ENCODE data around the gene DGAT2L6. TPM values are rescaled to one million over a fixed set of nuclear protein-coding genes. Genes with fewer than 3 reads are reported as not detected.

Gene DGAT2L6
- total RNA-seq, 4 donors from 2014 or later: 7.2 to 42.0 (median 19.0) TPM

DNA sequence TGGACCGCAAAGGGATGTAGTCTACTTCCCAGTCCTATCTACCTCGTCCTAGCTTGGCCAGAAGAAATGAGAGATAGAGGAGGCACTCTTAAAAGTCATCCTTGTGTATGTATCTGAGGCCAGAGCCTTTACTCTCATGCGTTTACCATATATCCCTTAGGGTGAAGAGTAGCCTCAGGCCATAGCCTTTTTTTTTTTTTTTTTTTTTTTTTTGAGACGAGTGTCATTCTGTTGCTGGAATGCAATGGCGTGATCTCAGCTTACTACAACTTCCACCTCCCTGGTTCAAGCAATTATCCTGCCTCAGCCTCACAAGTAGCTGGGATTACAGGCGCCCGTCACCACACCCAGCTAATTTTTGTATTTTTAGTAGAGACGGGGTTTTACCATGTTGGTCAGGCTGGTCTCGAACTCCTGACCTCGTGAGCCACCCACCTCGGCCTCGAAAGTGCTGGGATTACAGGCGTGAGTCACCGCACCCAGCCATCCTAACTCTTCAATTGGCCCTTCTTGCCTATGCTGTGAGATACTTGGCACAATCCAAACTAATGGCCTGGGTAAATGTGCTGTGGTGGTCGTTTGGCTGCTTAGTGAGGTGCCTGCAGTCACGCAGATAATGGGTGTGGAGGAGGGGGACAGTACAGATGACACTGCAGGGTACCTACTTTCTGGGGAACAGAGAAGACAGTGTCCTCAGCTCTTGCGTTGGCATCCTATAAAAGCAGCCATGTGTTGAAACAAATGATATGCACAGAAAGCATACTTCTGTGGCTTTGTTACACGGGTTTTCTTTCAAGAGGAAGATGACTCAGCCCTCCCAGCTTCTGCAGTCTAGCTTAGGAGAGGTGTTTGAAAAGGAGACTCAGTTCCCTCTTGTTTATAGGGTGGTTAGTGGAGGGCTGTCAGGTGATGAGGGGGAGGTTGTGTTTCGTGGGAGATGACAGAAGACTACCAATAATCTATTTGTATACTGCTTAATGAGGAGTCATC is 10.4 kb upstream of the DGAT2L6 start:
- H3K36me3 ChIP-seq: peaks cover 3% of the 10 kb centered on the region
- TF ChIP-seq EP300 (IDR thresholded peaks at IDR 0.05) (no peak), POLR2A (IDR thresholded peaks at IDR 0.05) (no peak)
- TF ChIP-seq, protein P1, sequence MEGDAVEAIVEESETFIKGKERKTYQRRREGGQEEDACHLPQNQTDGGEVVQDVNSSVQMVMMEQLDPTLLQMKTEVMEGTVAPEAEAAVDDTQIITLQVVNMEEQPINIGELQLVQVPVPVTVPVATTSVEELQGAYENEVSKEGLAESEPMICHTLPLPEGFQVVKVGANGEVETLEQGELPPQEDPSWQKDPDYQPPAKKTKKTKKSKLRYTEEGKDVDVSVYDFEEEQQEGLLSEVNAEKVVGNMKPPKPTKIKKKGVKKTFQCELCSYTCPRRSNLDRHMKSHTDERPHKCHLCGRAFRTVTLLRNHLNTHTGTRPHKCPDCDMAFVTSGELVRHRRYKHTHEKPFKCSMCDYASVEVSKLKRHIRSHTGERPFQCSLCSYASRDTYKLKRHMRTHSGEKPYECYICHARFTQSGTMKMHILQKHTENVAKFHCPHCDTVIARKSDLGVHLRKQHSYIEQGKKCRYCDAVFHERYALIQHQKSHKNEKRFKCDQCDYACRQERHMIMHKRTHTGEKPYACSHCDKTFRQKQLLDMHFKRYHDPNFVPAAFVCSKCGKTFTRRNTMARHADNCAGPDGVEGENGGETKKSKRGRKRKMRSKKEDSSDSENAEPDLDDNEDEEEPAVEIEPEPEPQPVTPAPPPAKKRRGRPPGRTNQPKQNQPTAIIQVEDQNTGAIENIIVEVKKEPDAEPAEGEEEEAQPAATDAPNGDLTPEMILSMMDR (IDR thresholded peaks at IDR 0.05): no peak
- no peaks in the 10 kb centered on the region for H3K27me3 ChIP-seq
- H3K4me3 ChIP-seq: no peak overlapping the region
- peaks cover 4% of the 10 kb centered on the region for H3K4me1 ChIP-seq
- WGBS: 78% methylated on average over 19 of the region's 19 CpGs
- H3K27ac ChIP-seq: no peak overlapping the region
- DNase-seq (ENCODE audit: low spot score in 2 of 2): no peak
- no peaks in the 10 kb centered on the region for H3K9me3 ChIP-seq

DNA sequence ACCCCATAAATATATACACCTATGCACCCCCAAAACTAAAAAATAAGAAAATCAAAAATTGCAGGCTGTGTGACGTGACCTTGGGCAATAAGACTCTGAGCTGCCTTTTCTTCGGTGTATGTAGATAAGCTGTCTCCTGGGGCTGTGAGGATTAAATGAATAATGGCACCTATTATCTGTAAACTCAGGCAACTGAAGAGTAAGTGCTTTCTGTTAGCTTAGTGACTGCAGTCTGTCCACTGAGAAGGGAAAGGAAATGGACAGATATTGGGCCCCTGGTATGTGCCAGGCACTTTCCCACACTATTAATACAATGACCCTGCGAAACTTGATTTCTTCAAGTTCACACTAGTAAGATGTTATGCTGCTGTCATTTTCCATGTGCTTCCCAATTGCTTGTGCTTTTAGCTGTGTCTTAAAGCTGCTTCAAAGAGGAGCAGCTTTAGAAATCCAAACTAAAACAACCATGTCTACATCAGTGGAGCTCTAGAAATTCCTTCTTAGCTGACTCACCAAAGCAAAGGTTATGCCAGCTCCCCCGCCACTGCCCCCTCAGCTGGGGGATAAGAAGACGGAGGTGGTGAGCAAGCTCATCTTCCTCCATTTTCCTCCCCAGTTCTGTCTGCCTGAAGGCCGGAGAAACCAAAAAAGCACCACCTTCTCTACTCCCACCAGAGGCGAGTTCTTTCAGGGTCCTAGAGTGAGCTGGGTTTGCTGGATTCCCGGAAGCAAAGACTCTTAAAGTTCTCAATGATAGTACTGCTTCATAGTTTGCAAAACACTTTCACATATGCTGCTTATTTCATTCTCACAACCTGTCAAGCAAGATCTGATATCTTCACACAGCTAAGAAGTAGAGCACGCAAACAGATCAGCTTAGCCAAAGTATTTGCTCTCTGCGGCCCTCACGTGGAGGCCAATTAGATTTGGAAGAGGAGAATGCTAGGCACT is 8.8 kb upstream of the DGAT2L6 start:
- peaks cover 4% of the 10 kb centered on the region for H3K4me1 ChIP-seq
- no peaks in the 10 kb centered on the region for H3K27me3 ChIP-seq
- H3K27ac ChIP-seq: no peak overlapping the region
- DNase-seq (ENCODE audit: low spot score in 2 of 2): no peak
- no peak overlapping the region for H3K4me3 ChIP-seq
- TF ChIP-seq EP300 (IDR thresholded peaks at IDR 0.05): no peak
- TF ChIP-seq, protein P1 (IDR thresholded peaks at IDR 0.05): no peak
- no peaks in the 10 kb centered on the region for H3K9me3 ChIP-seq
- H3K36me3 ChIP-seq: peaks cover 3% of the 10 kb centered on the region
- WGBS: 41% methylated on average over 11 of the region's 11 CpGs

DNA sequence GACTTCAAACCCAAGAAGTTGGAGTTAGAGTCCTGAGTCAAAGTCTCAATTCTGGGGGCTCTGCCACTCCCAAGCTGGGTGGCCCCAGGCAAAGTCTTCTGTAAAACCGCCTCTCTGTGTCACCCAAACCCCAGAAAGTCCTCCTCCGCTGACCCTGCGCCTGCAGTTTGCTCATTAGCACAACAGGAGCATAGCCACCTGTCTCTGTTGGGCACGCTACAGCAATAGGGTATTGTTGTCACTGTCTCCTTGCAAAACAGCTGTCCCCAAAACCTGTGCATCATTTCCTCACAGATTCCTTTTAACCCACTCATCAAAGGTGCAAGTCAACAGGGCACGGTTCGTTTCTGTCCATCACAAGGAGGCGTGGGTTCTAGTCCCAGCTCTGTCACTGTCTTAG is 8.0 kb upstream of the DGAT2L6 start:
- whole genome bisulfite sequencing: 88% methylated on average over 7 of the region's 7 CpGs
- H3K36me3 ChIP-seq: peaks cover 3% of the 10 kb centered on the region
- H3K4me1 ChIP-seq: peaks cover 4% of the 10 kb centered on the region
- H3K27me3 ChIP-seq: no peaks in the 10 kb centered on the region
- no peaks in the 10 kb centered on the region for H3K9me3 ChIP-seq
- DNase-seq (ENCODE audit: low spot score in 2 of 2): no peak
- no peak overlapping the region for H3K4me3 ChIP-seq
- H3K27ac ChIP-seq: no peak overlapping the region
- TF ChIP-seq, protein P1 (IDR thresholded peaks at IDR 0.05): no peak
- no peak for TF ChIP-seq EP300 (IDR thresholded peaks at IDR 0.05)
- no peak for TF ChIP-seq POLR2A (IDR thresholded peaks at IDR 0.05)
- TF ChIP-seq POLR2AphosphoS5 (IDR thresholded peaks at IDR 0.05): no peak

DNA sequence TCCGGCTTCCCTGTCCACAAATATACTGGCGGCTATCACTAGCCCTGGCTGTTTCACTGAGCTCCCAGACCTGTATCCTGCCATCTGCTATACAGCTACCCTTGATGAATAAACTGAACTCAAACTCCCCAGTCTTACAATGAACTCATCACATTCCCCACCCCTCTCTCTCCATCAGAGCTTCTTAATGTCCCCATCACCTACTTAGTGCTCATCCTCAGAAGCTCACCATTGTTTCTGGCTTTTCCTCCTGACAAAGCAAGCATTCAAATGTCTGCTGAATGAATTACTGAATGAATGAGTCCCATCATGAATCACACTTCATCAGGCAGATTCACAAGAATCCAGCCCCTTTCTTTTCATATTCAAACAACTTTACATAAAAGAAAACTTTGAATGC is 5.7 kb upstream of the DGAT2L6 start:
- no peak for DNase-seq (ENCODE audit: low spot score in 2 of 2)
- no peak for TF ChIP-seq POLR2A (IDR thresholded peaks at IDR 0.05)
- TF ChIP-seq EP300 (IDR thresholded peaks at IDR 0.05): no peak
- TF ChIP-seq POLR2AphosphoS5 (IDR thresholded peaks at IDR 0.05): no peak
- TF ChIP-seq, protein P1 (IDR thresholded peaks at IDR 0.05): no peak

More for the DNA sequence above, 5.7 kb upstream of the DGAT2L6 start:
- no peaks in the 10 kb centered on the region for H3K9me3 ChIP-seq
- WGBS: 85% methylated on average over 2 of the region's 2 CpGs
- H3K4me1 ChIP-seq: peaks cover 4% of the 10 kb centered on the region
- no peak overlapping the region for H3K27ac ChIP-seq
- H3K27me3 ChIP-seq: no peaks in the 10 kb centered on the region
- no peak overlapping the region for H3K4me3 ChIP-seq
- no peaks in the 10 kb centered on the region for H3K36me3 ChIP-seq

Measured in suprapubic skin (tissue), 4 donors.